Fibroblast of gingiva (primary cell): ENCODE results near the gene GDI2.

Experiments used
- DNase-seq: peaks from one replicate; pipeline ENCODE4 v3.0.0-alpha.2; 2011; ENCODE audit warnings: low read depth

Gene GDI2

DNA sequence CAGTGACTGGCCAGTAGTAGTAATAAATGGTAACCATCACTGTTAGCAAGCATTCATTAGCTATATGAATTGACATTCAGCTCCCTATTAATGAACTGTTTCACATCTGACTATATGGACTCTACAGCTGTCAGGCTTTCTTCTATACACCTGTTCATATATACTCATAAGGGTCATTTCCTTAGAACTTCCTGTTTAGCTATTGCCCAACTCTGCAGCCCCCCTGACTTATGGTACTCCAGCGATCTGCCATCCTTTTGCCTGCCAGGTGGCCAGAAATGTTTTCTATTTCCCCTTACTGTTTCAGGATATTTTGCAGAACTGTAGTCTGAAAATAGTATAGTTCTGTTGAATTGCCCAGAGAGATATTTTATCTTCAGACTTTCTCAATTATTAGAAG lies 72.0 kb downstream of the GDI2 start:
- DNase-seq: no peak

DNA sequence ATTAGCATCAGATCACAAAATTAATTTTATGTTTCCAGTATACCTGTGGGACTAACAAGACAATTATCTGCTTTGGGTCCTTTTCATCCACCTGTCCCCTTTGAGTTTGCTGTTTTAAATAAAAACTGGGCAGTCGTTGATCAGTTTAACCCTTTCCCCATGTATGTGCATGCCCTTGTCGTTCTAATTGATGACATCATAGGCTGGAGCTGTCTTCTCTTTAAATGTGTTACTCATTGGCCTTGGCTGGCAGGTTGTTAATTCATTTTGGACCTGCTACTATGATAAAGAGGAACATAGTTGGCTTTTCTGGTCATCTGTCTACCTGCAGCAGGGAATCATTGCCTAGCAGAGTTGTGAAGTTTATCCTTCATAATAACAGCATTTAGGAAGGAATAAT lies 74.8 kb downstream of the GDI2 start:
- DNase-seq: no peak

DNA sequence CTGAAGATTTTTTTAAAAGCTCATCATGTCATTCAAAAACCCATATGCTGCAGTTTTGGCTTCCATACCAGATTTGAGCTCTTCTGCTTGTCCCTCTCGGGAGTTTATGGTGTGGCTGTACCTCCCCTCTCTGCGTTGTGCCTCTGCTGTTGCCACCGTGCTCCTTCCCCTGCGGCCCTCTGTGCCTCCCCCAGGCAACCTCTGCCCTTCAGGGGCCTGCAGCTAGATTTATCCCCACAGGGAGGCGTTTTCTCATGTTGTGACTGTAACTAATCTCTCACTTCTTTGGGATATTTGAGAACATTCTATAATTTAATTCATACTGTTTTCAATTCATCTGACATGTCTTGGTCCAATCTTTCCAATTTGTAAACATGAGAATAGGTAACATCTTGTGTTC lies 75.9 kb downstream of the GDI2 start:
- no peak for DNase-seq

DNA sequence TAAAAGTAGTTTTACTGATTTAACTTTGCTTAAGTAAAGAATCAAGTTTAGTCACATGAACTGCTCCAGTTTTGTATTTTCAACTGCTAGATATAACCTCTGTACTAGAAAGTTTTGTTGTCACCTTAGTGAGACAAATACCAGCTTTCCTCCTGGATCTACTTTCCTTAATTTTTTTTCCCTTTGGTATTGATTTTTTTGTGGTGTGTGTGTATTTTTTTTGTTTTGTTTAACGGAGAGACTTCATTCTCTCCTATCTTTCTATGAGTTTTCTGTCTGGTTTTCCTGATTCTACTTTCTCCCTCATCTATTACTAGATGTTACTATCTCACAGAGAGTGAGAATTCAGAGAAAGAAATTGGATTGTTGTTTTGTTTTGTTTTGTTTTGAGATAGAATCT lies 76.6 kb downstream of the GDI2 start:
- no peak for DNase-seq

DNA sequence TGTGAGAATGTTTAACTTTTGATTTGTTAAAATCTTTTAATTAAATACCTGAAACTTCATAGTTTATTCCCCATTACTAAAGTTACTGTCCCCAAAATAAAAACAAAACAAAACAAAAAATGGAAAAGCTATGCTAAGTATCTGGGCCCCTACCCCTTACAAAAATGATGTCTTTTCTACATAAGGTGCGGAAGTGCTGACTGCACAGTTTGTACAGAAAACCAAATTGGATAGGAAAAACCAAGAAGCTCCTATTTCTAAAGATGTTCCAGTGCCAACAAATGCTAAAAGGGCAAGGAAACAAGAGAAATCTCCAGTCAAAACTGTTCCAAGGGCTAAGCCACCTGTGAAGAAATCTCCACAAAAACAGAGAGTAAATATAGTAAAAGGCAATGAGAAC lies 78.1 kb downstream of the GDI2 start:
- no peak for DNase-seq

DNA sequence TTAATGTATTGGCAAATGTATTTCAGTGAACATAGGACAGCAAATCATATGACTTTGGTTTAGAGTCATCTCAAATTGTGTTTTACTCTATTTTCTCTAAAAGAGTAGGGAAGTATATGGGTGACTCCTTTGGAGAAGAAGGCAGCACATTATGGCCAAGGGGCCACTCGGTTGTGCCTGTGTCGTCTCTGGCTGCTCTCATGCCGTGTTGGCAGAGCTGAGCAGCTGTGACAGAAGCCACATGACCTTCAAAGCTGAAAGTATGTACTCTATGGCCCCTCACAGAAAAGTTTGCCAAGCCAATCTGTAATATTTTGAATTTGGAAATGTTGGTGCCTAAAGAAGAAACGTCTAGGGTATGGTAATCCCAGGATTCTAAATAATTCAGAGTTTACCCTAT lies 81.1 kb downstream of the GDI2 start:
- DNase-seq: no peak

DNA sequence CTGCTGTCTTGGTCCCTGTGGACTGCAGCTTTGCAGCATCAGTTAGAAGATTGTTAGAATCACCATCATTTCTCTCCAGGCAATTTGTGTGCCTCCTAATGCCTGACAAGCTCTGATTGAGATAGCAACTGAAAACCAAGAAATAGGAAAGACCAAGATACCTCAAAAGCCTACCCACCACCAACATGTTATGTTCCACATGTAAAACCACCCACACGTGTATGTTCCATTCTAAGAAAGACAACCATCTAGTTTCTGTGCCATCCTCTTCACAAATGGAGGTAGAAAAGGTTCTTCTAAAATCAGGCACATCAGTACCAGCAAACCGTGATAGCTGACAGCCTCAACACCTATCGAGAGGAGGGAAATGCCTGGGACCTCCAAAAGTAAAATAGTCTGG lies 81.7 kb downstream of the GDI2 start:
- no peak for DNase-seq

DNA sequence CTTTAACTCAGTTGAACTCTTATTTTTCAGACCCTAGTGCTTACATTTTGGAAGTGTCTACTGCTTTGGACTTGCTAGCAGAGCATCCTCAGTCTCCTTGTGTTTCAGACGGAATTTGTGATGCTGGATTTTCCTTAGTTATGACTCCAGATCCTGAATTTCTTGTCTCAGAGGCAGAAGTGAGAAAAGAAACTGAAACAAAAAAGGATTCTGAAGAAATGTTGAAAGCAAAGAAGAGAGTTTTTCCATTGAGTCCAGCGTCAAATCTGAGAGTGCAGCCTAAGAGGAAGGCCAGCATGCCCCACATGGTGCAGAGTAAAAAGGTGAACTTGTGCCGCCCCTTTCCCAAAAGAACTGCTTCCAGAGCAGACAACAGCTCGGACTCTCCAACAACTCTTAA lies 82.5 kb downstream of the GDI2 start:
- DNase-seq: no peak

DNA sequence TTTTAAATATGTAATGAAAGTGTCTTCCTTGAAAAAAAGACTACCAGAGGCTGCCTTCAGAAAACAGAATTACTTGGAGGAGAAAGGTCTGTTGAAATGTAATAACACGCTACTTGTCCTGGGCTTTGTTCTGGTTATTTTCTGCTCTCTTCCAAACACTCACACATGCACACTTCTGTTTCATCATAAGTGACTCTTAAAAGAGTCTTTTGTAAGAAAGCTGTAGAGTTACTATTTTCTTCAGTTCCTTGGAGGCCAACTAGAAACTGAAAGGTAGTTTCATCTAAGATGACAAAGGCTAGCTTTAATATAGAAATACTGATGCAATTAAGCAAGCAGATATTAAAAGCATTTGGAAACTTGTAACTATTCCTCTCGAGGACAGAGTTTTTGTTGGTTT lies 89.5 kb downstream of the GDI2 start:
- no peak for DNase-seq

DNA sequence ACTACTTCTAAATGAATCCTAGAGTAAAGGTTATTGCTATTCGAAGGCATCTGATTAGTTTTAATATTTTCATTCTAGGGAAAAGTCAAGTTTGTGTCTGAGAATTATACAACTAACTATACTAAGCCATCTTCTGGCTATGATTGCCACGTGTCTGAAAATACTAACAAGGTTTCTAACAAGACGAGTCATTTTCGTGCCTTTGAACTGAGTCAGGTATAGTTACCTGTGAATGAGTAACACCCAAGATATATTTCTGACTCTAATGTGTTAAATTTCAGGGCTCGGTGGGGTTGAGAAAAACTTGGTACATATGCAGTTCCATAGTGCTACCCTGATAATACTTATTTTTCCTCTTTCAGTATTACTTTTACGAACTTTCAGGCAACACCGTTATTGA lies 93.1 kb downstream of the GDI2 start:
- no peak for DNase-seq

DNA sequence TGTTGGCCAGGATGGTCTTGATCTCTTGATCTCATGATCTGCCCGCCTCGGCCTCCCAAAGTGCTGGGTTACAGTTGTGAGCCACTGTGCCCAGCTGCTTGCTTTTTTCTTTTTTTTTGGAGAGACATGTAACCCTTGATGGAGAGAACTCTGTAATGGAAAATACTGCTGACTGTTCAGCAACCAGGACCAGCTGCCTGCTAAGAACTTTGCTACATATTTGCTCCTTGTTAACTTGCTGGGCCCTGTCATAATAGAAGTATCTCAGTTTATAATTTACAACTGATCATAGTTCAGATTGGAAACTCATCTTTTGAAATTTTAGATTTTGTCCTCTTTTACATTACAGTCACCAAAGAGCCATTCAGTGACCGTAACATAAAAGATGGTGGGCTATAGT lies 93.7 kb downstream of the GDI2 start:
- DNase-seq: peak; percentile 29
